HuH-7 (cell line): Measurements from ENCODE around the gene TMEM95.
"Not testable (repeated sequence)": the region's sequence is repeated elsewhere in the genome, so short reads cannot be mapped to it uniquely, and the experiment has no call there.

Experiments
- DNase-seq: peaks from one replicate; pipeline ENCODE4 v3.0.0; 2011; ENCODE audit warnings: low spot score

The TMEM95 gene

GRCh38 chr17:7346761-7347614 lies 8.0 kb upstream of the TMEM95 start:
- DNase-seq: no peak

DNA sequence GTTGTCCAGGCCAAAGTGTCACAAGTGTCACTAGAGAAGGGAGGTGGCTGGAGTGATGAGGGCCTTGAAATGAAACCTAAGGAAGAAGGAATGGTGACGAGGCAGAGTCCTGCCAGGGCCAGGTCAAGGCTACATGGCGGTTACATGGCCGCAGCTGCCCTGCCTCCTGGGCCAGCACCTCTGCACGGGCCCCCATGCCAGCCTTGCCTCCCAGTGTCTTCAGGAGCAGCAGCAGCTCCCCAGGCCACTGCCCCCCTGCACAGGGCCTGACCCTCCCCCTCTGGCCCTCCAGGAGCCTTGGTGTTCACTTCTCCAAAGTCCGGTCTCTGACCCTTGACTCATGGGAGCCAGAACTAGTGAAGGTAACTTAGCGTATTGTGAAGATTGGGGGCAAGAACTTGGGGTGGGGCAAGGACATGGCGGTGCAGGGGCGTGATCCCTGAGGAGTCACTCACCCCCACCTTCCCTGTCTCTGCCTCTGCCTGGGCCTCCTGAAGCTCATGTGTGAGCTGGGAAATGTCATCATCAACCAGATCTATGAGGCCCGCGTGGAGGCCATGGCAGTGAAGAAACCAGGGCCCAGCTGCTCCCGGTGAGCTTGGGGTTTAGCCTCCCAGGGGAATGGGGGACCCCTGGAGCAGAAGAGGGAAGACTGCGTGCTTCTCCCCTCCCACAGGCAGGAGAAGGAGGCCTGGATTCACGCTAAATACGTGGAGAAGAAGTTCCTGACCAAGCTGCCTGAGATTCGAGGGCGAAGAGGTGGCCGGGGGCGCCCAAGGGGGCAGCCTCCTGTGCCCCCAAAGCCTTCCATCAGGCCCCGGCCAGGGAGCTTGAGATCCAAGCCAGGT lies 7.1 kb upstream of the TMEM95 start:
- no peak for DNase-seq

DNA sequence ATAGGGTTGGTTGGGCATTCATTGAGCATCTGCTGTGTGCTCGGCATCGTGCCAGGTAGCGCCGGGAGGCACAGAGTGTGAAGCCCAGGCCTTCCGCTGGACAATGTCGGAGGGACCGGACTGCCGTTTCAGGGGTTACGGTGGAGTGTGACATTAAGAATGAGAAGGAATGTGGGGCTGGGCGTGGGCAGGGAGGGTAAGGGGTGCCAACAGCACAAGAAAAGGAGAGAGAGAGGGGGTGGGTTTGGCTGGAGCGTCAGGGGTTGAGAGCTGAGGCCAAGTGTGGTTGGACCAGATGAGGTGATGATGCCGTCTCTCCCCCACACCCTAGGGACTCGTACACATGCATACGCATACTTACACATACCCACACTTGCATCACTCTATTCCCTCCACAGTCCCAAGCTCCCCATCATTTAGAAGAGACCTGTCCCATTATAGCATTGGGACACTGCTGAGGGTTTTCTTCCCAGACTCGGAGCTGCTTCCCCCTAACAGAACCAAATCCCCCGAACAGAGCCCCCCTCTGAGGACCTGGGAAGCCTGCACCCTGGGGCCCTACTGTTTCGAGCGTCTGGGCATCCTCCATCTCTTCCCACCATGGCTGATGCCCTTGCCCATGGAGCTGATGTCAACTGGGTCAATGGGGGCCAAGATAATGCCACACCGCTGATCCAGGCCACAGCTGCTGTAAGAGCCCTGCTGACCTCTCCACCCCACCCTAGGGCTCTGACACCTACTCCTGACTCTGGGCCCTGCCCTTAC lies 6.3 kb upstream of the TMEM95 start:
- DNase-seq: no peak

DNA sequence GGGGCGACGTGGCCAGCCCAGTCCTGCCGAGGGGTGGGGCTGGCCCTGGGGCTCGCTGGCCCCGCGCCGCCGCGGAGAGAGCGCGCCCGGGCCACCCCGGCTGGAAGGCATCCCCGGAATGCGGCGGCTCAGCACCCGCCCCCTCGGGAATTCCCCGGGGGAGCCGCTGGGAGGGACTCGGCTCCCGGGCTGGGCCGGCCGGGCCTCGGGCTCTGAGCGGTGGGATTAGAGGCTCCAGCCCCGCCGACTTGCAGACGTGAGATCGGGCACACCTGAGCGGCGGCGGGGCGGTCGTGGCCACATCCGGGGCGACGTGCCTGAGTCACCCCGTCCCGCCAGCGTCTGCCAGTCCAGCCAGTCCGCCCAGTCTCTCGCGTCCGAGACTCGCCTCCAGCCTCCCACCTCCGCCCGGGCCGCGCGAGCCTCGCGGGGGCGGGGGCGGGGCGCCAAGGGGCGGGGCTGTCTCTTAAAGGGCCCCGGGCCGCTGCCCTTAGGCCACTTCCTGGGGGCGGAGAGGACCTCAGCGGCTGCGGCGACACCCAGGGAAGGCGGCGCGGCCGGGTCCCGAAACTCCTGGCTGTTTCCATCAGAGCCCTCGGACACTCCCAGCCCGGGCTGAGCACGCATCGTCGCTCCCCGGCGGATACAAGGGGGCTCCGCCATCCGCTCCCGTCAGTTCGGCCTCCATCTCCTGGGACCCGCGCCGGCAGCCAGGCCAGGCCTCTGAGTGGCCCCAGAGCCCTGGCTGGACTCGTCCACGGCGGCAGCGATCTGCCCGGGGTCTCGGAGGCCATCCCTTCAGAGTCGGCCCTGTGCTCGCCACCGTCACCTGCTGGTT lies 3.1 kb upstream of the TMEM95 start, which contains the start of gene KCTD11:
Gene KCTD11, plus strand, starts transcription at position 498 of the 838 bp plus-strand sequence.
- DNase-seq: peak; percentile 85

DNA sequence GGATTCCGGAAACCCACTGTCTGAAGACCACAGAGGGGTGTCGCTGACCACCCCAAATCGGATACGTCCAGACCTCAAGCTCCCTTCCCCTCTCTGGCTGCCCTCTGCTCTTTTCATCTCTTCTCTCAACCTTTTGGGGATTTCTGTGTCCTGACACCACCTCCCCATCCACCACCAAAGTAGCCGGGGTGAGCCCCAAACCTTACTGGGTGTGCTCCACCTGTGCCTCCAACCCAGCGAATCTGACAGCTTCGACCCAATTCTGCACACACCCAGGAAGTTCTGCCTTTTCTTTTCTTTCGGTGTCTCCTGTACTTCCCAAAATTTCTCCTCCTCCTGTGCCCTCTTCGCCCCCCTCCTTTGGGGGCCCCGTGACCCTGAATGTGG lies 2.5 kb upstream of the TMEM95 start:
- no peak for DNase-seq

DNA sequence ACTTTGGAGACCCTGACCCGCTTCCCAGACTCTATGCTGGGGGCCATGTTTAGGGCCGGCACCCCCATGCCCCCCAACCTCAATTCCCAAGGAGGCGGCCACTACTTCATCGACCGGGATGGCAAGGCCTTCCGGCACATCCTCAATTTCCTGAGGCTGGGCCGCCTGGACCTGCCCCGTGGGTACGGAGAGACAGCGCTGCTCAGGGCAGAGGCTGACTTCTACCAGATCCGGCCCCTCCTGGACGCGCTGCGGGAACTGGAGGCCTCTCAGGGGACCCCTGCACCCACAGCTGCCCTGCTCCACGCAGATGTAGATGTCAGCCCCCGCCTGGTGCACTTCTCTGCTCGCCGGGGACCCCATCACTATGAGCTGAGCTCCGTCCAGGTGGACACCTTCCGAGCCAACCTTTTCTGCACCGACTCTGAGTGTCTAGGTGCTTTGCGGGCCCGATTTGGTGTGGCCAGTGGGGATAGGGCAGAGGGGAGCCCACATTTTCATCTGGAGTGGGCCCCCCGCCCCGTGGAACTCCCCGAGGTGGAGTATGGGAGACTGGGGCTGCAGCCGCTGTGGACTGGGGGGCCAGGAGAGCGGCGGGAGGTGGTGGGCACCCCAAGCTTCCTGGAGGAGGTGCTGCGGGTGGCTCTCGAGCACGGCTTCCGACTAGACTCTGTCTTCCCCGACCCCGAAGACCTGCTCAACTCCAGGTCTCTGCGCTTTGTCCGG lies 1.9 kb upstream of the TMEM95 start:
- no peak for DNase-seq

GRCh38 chr17:7354262-7354843 lies 603 bp upstream of the TMEM95 start:
- no peak for DNase-seq

DNA sequence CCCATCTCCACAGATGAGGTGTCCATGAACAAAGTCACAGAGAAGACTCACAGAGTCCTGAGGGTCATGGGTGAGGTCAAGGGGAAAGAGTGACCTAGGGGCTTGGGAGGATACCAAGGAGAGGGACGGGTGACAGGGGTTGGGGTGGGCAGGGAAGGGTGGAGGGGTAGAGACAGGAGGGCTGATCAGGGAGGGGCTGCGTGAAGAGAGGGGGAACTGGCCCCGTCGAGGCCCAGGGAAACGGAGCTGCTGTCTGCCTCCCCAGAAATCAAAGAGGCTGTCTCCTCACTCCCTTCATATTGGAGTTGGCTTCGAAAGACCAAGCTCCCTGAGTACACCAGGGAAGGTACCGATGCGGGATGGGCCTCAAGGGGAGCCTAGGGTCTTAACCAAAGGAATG lies 617 bp downstream of the TMEM95 start:
- no peak for DNase-seq

- DNase-seq: peak; percentile 85
Observed at GRCh38 chr17:7356072-7356549, 1.2 kb downstream of the TMEM95 start.

GRCh38 chr17:7356756-7357155 lies 1.8 kb downstream of the TMEM95 start:
- DNase-seq: no peak

- DNase-seq: no peak
Observed at GRCh38 chr17:7357381-7357780, 2.4 kb downstream of the TMEM95 start.

DNA sequence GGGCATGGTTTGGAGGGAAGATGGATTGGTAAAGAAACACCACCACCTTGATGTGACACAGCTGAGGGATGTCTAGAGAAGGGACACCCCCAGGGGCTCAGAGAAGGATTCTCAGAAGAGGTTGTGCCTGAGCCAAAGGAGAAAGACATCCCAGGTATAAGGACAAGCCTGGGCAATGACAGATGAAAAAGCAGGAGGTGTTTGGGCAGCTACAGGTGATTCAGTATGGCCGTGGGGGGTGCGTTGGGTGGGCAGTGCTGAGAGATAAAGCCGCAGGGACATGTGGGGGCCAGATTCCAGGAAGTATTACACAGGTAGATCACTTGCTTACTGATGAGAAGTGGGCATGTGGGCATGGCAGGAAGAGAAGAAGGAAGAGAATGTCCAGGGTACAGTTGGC lies 7.0 kb downstream of the TMEM95 start:
- DNase-seq: no peak

DNA sequence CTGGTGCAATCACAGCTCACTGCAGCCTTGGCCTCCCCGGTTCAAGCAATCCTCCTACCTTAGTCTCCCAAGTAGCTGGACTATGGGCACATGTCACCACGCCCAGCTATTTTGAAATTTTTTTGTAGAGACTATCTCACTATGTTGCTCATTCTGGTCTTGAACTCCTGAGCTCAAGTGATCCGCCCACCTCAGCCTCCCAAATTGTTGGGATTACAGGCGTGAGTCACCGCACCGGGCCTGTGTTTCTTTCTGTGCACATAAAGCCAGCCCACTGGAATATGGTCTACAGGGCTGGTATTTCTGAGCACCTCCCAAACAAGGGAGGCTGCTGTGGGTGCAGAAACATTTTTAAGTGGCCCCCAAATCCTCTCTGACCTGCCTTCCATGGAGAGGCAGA lies 8.4 kb downstream of the TMEM95 start:
- no peak for DNase-seq

DNA sequence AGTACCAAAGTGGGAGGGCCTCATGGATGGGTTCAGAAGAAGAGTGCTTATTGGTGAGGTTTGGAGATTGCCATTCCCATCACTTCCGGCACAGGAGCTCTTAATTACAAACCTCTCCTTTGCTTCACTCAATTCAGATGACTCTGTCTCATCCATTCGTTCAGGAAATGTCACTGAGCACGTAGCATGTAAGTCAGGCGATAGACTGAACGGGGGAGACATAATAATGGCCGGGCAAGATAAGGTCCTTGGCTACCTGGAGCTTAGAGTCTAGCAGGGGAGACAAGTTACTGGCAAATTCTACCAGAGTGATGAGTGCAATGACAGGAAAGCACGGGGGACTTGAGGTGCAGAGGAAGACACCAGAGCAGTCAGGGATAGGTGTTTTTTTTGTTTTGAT lies 11.0 kb downstream of the TMEM95 start:
- DNase-seq: not testable (repeated sequence)

- DNase-seq: no peak
Observed at GRCh38 chr17:7367083-7367482, 12.1 kb downstream of the TMEM95 start.

GRCh38 chr17:7367918-7368598 lies 13.1 kb downstream of the TMEM95 start:
- DNase-seq: no peak

- not testable (repeated sequence) for DNase-seq
Observed at GRCh38 chr17:7368599-7368994, 13.6 kb downstream of the TMEM95 start.

DNA sequence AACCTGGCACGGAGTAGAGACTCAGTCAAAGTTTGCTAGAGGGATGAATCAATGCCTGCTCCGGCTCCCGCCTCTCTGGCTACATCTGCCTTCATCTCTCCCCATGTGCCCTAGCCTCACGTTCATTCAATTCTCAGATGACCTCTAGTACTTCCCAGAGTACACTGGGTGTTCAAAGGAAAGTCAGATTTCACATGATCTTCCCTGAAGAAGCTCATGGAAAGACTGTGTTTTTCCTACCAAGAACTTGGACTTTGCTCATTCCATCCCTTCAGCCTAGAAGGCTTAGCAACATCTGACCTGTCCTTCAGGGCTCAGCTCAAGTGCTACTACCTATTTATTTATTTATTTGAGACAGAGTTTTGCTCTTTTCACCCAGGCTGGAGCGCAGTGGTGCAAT lies 14.9 kb downstream of the TMEM95 start:
- no peak for DNase-seq

DNA sequence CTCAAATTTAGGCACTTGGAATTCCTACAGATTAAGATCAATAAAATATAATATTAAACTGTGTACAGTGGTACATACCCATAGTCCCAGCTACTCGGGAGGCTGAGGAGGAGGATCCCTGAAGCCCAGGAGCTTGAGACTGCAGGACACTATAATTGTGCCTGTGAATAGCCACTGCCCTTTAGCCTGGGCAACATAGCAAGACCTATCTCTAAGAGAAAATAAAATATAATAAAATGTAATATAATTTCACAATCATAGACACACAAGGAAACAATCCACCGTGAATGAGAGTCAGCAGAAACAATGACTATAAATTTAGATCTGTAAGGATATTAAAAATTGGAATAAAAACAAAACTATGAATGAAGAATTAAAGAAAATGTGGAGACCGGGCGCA lies 15.9 kb downstream of the TMEM95 start:
- no peak for DNase-seq

DNA sequence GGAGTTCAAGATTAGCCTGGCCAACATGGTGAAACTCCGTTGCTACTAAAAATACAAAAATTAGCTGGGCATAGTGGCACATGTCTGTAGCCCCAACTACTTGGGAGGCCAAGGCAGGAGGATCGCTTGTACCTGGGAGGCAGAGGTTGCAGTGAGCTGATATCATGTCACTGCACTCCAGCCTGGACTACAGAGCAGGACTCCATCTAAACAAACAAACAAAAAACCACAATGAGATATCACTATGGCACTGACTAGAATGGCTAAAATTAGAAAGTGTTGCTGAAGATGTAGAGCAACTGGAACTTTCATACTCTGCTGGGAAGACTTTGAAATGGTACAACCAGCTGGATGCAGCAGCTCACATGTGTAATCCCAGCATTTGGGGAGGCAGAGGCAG lies 19.4 kb downstream of the TMEM95 start:
- no peak for DNase-seq
